Kidney tubule cell (primary cell): ENCODE results near the gene USP14.

Experiments
- DNase-seq: peaks from one replicate; pipeline ENCODE4 v3.0.0-alpha.2; 2018; ENCODE audit warnings: low spot score

Gene USP14

GRCh38 chr18:227902-228301, 69.5 kb downstream of the USP14 start:
- no peak for DNase-seq

- DNase-seq, result no peak
These were observed 70.2 kb downstream of the USP14 start for GRCh38 chr18:228586-228985.

GRCh38 chr18:231563-231962, 73.2 kb downstream of the USP14 start:
- no peak for DNase-seq

GRCh38 chr18:240175-240574, 81.8 kb downstream of the USP14 start:
- DNase-seq, result no peak

GRCh38 chr18:245282-245847, 87.0 kb downstream of the USP14 start:
- DNase-seq, result no peak

GRCh38 chr18:248053-248452, 89.7 kb downstream of the USP14 start:
- DNase-seq, result no peak

- peak; percentile 8 for DNase-seq
These were observed 92.3 kb downstream of the USP14 start for GRCh38 chr18:250685-251084.

GRCh38 chr18:251572-251971, 93.2 kb downstream of the USP14 start:
- DNase-seq, result no peak

- no peak for DNase-seq
These were observed 94.8 kb downstream of the USP14 start for GRCh38 chr18:253121-253520.

- DNase-seq, result no peak
These were observed 96.8 kb downstream of the USP14 start for GRCh38 chr18:255171-255570.

- DNase-seq, result no peak
These were observed 102.2 kb downstream of the USP14 start for GRCh38 chr18:260547-260946.

GRCh38 chr18:261398-262073, 103.2 kb downstream of the USP14 start:
- DNase-seq, result no peak
